Measurements from ENCODE around the gene CYS1. TPM values are rescaled to one million over a fixed set of nuclear protein-coding genes. Genes with fewer than 3 reads are reported as not detected.

The CYS1 gene
- total RNA-seq, 1 donor from 2014 or later = 3.7 TPM

GRCh38 chr2:10059552-10060335 is 20.5 kb downstream of the CYS1 start:
- H2AFZ ChIP-seq (ENCODE audit: low read depth, low read length) = no peak overlapping the region
- H3K27ac Mint-ChIP-seq (ENCODE audit: unreplicated experiment) = no peak overlapping the region

DNA sequence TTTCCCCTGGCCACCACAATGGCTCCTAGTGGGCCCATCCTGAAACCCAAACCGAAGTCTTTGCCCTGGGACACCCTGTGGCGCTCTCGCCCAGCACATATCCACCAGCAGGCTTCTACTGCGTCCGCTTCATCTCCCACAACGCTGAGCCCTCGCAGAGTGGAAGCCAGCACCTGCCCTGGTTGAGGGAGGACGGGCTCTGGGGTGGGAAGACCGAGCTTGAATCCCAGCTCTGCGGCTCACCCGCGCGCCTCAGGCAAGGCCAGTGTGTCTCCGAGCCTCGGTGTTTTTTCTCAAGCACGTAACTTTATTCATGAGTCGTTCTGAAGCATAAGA is 21.2 kb downstream of the CYS1 start:
- no peak for TF ChIP-seq EZH2 (IDR thresholded peaks at IDR 0.05; ENCODE audit: insufficient read depth, low read length)
- no peak for TF ChIP-seq CTCF (IDR thresholded peaks at IDR 0.05; ENCODE audit: insufficient read depth, low read depth, low read length)
- H2AFZ ChIP-seq (ENCODE audit: low read depth, low read length) = no peak overlapping the region
- no peaks in the 10 kb centered on the region for H3K27me3 ChIP-seq (ENCODE audit: insufficient read depth, low read length)
- no peak overlapping the region for H3K4me3 ChIP-seq (ENCODE audit: insufficient read depth, low read depth, low read length)
- no peaks in the 10 kb centered on the region for H4K20me1 ChIP-seq (ENCODE audit: insufficient read depth, low read length)
- no peaks in the 10 kb centered on the region for H3K79me2 ChIP-seq (ENCODE audit: insufficient read depth, low read length)
- H3K4me1 Mint-ChIP-seq (ENCODE audit: low read depth, unreplicated experiment) = peaks cover 2% of the 10 kb centered on the region
- H3K36me3 Mint-ChIP-seq (ENCODE audit: low read depth, unreplicated experiment) = peaks cover 5% of the 10 kb centered on the region
- H3K36me3 ChIP-seq (ENCODE audit: insufficient read depth, low read length) = no peaks in the 10 kb centered on the region
- no peak for DNase-seq (ENCODE audit: low read depth)
- H3K4me3 Mint-ChIP-seq (ENCODE audit: unreplicated experiment) = no peak overlapping the region
- H3K4me1 ChIP-seq (ENCODE audit: insufficient read depth, low read length) = peaks cover 12% of the 10 kb centered on the region
- no peak overlapping the region for H3K27ac ChIP-seq (ENCODE audit: low read depth, low read length)
- peaks cover 15% of the 10 kb centered on the region for H3K27me3 Mint-ChIP-seq (ENCODE audit: low read depth, unreplicated experiment)
- no peak overlapping the region for H3K4me2 ChIP-seq (ENCODE audit: low read length)
- H3K9ac ChIP-seq (ENCODE audit: low read length) = no peak overlapping the region
- no peaks in the 10 kb centered on the region for H3K9me3 Mint-ChIP-seq (ENCODE audit: unreplicated experiment)
- H3K9me3 ChIP-seq (ENCODE audit: insufficient read depth, low read depth, low read length) = no peaks in the 10 kb centered on the region
- H3K27ac Mint-ChIP-seq (ENCODE audit: unreplicated experiment) = no peak overlapping the region
- FAIRE-seq = no peak

More at GRCh38 chr2:10059552-10060335, 20.5 kb downstream of the CYS1 start:
- Histone ChIP-seq H3K9ac (ENCODE audit: low read length) (no peak overlapping the region), H3K4me3 (ENCODE audit: insufficient read depth, low read depth, low read length) (no peak overlapping the region), H3K4me2 (ENCODE audit: low read length) (no peak overlapping the region), H3K9me3 (ENCODE audit: insufficient read depth, low read depth, low read length) (no peaks in the 10 kb centered on the region), H3K27ac (ENCODE audit: low read depth, low read length) (no peak overlapping the region), H3K27me3 (ENCODE audit: insufficient read depth, low read length) (no peaks in the 10 kb centered on the region), H3K4me1 (ENCODE audit: insufficient read depth, low read length) (peaks cover 12% of the 10 kb centered on the region), H4K20me1 (ENCODE audit: insufficient read depth, low read length) (no peaks in the 10 kb centered on the region), H3K36me3 (ENCODE audit: insufficient read depth, low read length) (no peaks in the 10 kb centered on the region), H3K79me2 (ENCODE audit: insufficient read depth, low read length) (no peaks in the 10 kb centered on the region)
- FAIRE-seq = no peak
- DNase-seq (ENCODE audit: low read depth) = no peak
- Mint-ChIP-seq H3K4me3 (ENCODE audit: unreplicated experiment) (no peak overlapping the region), H3K9me3 (ENCODE audit: unreplicated experiment) (no peaks in the 10 kb centered on the region), H3K36me3 (ENCODE audit: low read depth, unreplicated experiment) (peaks cover 4% of the 10 kb centered on the region), H3K4me1 (ENCODE audit: low read depth, unreplicated experiment) (peaks cover 2% of the 10 kb centered on the region), H3K27me3 (ENCODE audit: low read depth, unreplicated experiment) (peaks cover 15% of the 10 kb centered on the region)
- TF ChIP-seq EZH2 (IDR thresholded peaks at IDR 0.05; ENCODE audit: insufficient read depth, low read length) (no peak), CTCF (IDR thresholded peaks at IDR 0.05; ENCODE audit: insufficient read depth, low read depth, low read length) (no peak)

All from astrocyte (in vitro differentiated cells and primary cell).